SW 1271 (cell line): ENCODE measurements around the gene SLC9A9.
"Not testable (repeated sequence)": the region's sequence is repeated elsewhere in the genome, so short reads cannot be mapped to it uniquely, and the experiment has no call there.

Source experiments
- DNase-seq, 2 experiments: peaks; one replicate each; lab custom pipeline; 2025; lab: John Stamatoyannopoulos, UW

SLC9A9 gene

GRCh38 chr3:143810166-143810952 is 37.9 kb downstream of the SLC9A9 start:
- no peak for DNase-seq

- DNase-seq: no peak
These were observed 39.1 kb downstream of the SLC9A9 start for GRCh38 chr3:143809121-143809621.

- no peak for DNase-seq
These were observed 40.2 kb downstream of the SLC9A9 start for GRCh38 chr3:143808030-143808429.

GRCh38 chr3:143806038-143806437 is 42.2 kb downstream of the SLC9A9 start:
- no peak for DNase-seq

- not testable (repeated sequence) for DNase-seq
These were observed 42.8 kb downstream of the SLC9A9 start for GRCh38 chr3:143805476-143805875.

- not testable (repeated sequence) for DNase-seq
These were observed 47.2 kb downstream of the SLC9A9 start for GRCh38 chr3:143801046-143801445.

GRCh38 chr3:143798151-143798550 is 50.1 kb downstream of the SLC9A9 start:
- not testable (repeated sequence) for DNase-seq

GRCh38 chr3:143795874-143796273 is 52.4 kb downstream of the SLC9A9 start:
- DNase-seq: no peak

- DNase-seq: no peak
These were observed 53.3 kb downstream of the SLC9A9 start for GRCh38 chr3:143794793-143795462.

- DNase-seq: no peak
These were observed 54.3 kb downstream of the SLC9A9 start for GRCh38 chr3:143793971-143794370.

GRCh38 chr3:143791386-143791785 is 56.9 kb downstream of the SLC9A9 start:
- DNase-seq: no peak

- no peak for DNase-seq
These were observed 61.8 kb downstream of the SLC9A9 start for GRCh38 chr3:143786219-143787191.

- DNase-seq: no peak
These were observed 63.8 kb downstream of the SLC9A9 start for GRCh38 chr3:143784446-143784845.

GRCh38 chr3:143783851-143784370 is 64.4 kb downstream of the SLC9A9 start:
- DNase-seq: no peak

GRCh38 chr3:143775459-143775858 is 72.8 kb downstream of the SLC9A9 start:
- DNase-seq: peak; percentile 35 to 51

- DNase-seq: no peak
These were observed 76.3 kb downstream of the SLC9A9 start for GRCh38 chr3:143771939-143772338.

GRCh38 chr3:143771258-143771657 is 77.0 kb downstream of the SLC9A9 start:
- DNase-seq: no peak

GRCh38 chr3:143770391-143770790 is 77.9 kb downstream of the SLC9A9 start:
- DNase-seq: no peak

- no peak for DNase-seq
These were observed 78.7 kb downstream of the SLC9A9 start for GRCh38 chr3:143769616-143770015.

GRCh38 chr3:143764840-143765239 is 83.4 kb downstream of the SLC9A9 start:
- no peak for DNase-seq

GRCh38 chr3:143763564-143764162 is 84.6 kb downstream of the SLC9A9 start:
- no peak for DNase-seq
